Karpas-422 (cell line): ENCODE data around the gene C10orf90. TPM values are rescaled to one million over a fixed set of nuclear protein-coding genes. Genes with fewer than 3 reads are reported as not detected.

Experiments used
- DNase-seq: peaks from one replicate; pipeline ENCODE4 v3.0.0-alpha.2; 2015
- H2AFZ ChIP-seq: fragments of 200-600 bp; sonication (generic); 2 replicates; pipeline ENCODE4 v1.6.1; 2014; ENCODE audit warnings: antibody characterized with exemption, low read length, mixed read lengths
- H3K27ac ChIP-seq: fragments of 200-600 bp; sonication (generic); 2 replicates; pipeline ENCODE4 v1.5.1; 2014; ENCODE audit warnings: mild to moderate bottlenecking, low read length, moderate library complexity
- H3K27me3 ChIP-seq: fragments of 200-600 bp; sonication (generic); 2 replicates; pipeline ENCODE4 v1.6.1; 2014; ENCODE audit warnings: low read length, mixed read lengths
- H3K36me3 ChIP-seq: fragments of 200-600 bp; sonication (generic); 2 replicates; pipeline ENCODE4 v1.6.1; 2014; ENCODE audit warnings: low read length, mixed read lengths; ENCODE audit not compliant: insufficient read depth
- H3K4me1 ChIP-seq: fragments of 200-600 bp; sonication (generic); 2 replicates; pipeline ENCODE4 v1.6.1; 2014; ENCODE audit warnings: mild to moderate bottlenecking, low read length, mixed read lengths
- H3K4me2 ChIP-seq: fragments of 200-600 bp; sonication (generic); 2 replicates; pipeline ENCODE4 v1.6.1; 2014; ENCODE audit warnings: low read length, low read depth, mild to moderate bottlenecking; ENCODE audit not compliant: poor library complexity, severe bottlenecking
- H3K4me3 ChIP-seq: fragments of 200-600 bp; sonication (generic); 2 replicates; pipeline ENCODE4 v1.5.1; 2014; ENCODE audit warnings: mild to moderate bottlenecking, antibody characterized with exemption, low read length, mixed read lengths
- H3K79me2 ChIP-seq: fragments of 200-600 bp; sonication (generic); 2 replicates; pipeline ENCODE4 v1.6.1; 2014; ENCODE audit warnings: mild to moderate bottlenecking, low read length, mixed read lengths
- H3K9ac ChIP-seq: fragments of 200-600 bp; sonication (generic); 2 replicates; pipeline ENCODE4 v1.6.0; 2014; ENCODE audit warnings: low read length
- H3K9me2 ChIP-seq: fragments of 200-600 bp; sonication (generic), shearing (Covaris generic); replicated peaks from 2 replicates; pipeline ENCODE4 v1.6.0; 2014; ENCODE audit warnings: mild to moderate bottlenecking, low read length, moderate library complexity; ENCODE audit not compliant: insufficient read depth
- H3K9me3 ChIP-seq: fragments of 300-700, 200-600 bp; sonication (generic); 2 replicates; pipeline ENCODE4 v1.6.1; 2014; ENCODE audit warnings: low read length, mixed read lengths
- H4K20me1 ChIP-seq: fragments of 200-600 bp; sonication (generic); 2 replicates; pipeline ENCODE4 v1.6.1; 2014; ENCODE audit warnings: mild to moderate bottlenecking, antibody characterized with exemption, low read length, low read depth; ENCODE audit not compliant: insufficient read depth
- total RNA-seq: library from RNA; depleted of rRNA; stranded (reverse); fragments of >200 nt; shearing (Covaris generic); gene quantifications from 2 replicates; pipeline ENCODE4 v1.2.3, GENCODE V29; 2014; ENCODE audit warnings: low replicate concordance

C10orf90 gene
- total RNA-seq, 1 experiment from 2014 or later, result not detected

DNA sequence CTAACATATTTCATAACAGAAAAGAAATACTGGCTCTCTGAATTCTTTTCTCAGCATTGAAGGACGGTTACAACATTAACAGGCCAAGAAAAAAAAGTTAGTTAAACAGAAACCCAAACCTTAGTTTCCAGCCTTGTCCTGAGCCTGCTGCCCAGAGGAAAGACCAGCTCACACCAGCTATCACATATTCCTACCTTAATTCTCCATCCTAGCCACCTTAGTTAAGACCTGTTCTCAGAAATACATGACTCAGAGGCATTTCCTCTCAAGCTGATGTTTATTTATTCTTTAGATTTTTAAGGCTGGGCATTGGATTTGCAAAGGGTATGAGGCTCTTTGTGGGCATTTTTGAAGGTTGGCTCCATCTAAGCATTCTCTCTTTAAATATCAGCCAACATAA is 247.9 kb downstream of the C10orf90 start:
- Histone ChIP-seq H3K36me3 (no peaks in the 10 kb centered on the region), H3K79me2 (no peaks in the 10 kb centered on the region), H3K9me2 (no peaks in the 10 kb centered on the region), H3K27ac (no peak overlapping the region), H3K4me1 (no peaks in the 10 kb centered on the region), H2AFZ (no peak overlapping the region), H3K4me3 (no peak overlapping the region), H3K4me2 (no peak overlapping the region), H4K20me1 (no peaks in the 10 kb centered on the region), H3K9me3 (no peaks in the 10 kb centered on the region), H3K9ac (no peak overlapping the region), H3K27me3 (no peaks in the 10 kb centered on the region)
- DNase-seq, result no peak

DNA sequence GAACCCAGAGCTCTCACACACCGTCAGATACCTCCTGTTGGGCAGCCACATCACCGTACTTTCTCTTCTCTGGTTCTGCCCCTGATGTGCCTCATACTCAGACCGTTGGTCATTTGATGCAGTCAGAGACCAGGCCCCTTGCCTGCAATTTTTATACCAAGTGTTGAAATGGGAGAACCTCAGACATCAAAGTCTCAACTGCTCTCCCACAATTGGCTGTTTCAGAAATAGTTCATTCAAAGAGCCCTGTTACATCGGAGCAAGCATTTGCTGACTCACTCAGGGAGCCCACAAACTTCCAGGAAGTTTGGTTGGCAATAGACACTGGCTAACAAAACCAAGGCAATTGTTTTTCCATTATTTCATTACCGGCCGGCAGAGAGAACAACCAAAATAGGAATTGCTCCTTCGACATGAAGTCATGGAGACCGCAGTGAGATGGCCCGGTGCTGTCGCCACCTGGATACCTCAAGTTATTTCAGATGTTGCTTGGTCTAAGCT is 248.7 kb downstream of the C10orf90 start:
- H3K9me3 ChIP-seq, result no peaks in the 10 kb centered on the region
- H3K27me3 ChIP-seq, result no peaks in the 10 kb centered on the region
- no peaks in the 10 kb centered on the region for H3K36me3 ChIP-seq
- H3K79me2 ChIP-seq, result no peaks in the 10 kb centered on the region
- no peak for DNase-seq
- H2AFZ ChIP-seq, result no peak overlapping the region
- no peaks in the 10 kb centered on the region for H3K9me2 ChIP-seq
- no peak overlapping the region for H3K27ac ChIP-seq
- no peak overlapping the region for H3K4me3 ChIP-seq
- no peaks in the 10 kb centered on the region for H4K20me1 ChIP-seq
- H3K4me1 ChIP-seq, result no peaks in the 10 kb centered on the region
- no peak overlapping the region for H3K4me2 ChIP-seq
- H3K9ac ChIP-seq, result no peak overlapping the region

DNA sequence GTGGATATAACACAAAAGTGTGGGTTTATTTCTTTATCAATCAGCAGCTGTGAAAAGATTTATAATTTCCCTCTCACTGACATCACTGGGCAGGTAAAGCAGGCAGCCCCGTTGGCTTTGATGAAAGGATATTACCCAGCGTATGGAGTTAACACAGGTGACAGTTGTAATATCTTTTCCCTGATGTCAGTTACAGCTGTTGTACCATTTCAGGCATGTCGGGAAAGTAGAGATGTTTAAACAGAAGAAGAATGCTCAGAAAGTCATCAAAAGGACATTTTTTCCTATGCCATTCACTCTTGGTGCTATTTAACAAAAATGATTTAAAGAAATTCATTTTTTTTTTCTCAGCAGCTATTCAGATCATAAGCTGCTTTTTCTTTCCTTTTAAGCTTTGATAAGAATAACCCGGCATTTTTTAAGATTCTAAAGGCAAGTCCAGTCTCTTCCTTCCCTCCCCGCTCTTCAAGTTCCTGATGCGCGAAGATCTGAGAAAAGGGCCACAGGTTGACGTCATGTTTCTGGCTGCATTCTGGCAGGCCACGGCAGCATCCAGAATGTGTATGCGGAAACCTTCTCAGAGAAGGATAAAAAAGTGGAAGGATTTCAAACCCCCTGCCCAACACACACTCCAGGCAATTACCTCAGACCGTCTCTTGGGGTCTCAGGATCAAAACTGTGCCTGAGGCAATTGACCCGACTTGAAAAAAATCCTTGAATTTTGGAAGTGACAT is 249.8 kb downstream of the C10orf90 start:
- H3K9ac ChIP-seq, result no peak overlapping the region
- H3K79me2 ChIP-seq, result no peaks in the 10 kb centered on the region
- no peaks in the 10 kb centered on the region for H3K9me2 ChIP-seq
- no peaks in the 10 kb centered on the region for H3K27me3 ChIP-seq
- H3K27ac ChIP-seq, result no peak overlapping the region
- H2AFZ ChIP-seq, result no peak overlapping the region
- H3K36me3 ChIP-seq, result no peaks in the 10 kb centered on the region
- no peaks in the 10 kb centered on the region for H3K9me3 ChIP-seq
- no peak for DNase-seq
- no peak overlapping the region for H3K4me3 ChIP-seq
- no peaks in the 10 kb centered on the region for H3K4me1 ChIP-seq
- H4K20me1 ChIP-seq, result no peaks in the 10 kb centered on the region
- no peak overlapping the region for H3K4me2 ChIP-seq

GRCh38 chr10:126417220-126417825 is 253.2 kb downstream of the C10orf90 start:
- Histone ChIP-seq H3K4me2 (no peak overlapping the region), H3K27me3 (no peaks in the 10 kb centered on the region), H3K4me3 (no peak overlapping the region)

DNA sequence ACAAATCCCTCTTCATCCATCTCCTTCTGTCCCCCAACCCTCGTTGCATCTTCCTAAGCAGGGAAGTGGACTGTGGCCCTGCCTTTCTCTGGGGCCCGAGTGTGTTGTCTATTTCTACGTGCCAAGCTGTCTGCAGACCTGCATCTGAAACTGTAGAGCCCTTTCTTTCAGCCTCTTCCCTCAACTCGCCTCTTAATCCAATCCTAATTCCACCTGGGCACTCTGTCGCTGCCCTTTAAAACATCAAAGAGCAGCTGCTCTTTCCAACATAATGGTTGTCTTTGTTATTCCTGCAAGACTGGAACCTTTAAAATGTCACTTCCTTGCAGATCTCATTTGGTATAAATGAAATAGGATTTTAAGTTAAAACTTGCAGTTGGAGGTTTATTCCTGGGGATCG is 260.7 kb downstream of the C10orf90 start:
- no peaks in the 10 kb centered on the region for H3K36me3 ChIP-seq
- no peaks in the 10 kb centered on the region for H3K27me3 ChIP-seq
- H3K4me3 ChIP-seq, result no peak overlapping the region
- H3K9me3 ChIP-seq, result no peaks in the 10 kb centered on the region
- H3K4me2 ChIP-seq, result no peak overlapping the region
- H4K20me1 ChIP-seq, result no peaks in the 10 kb centered on the region
- H3K27ac ChIP-seq, result no peak overlapping the region
- H3K9ac ChIP-seq, result no peak overlapping the region
- DNase-seq, result no peak
- H2AFZ ChIP-seq, result no peak overlapping the region
- H3K9me2 ChIP-seq, result no peaks in the 10 kb centered on the region
- no peaks in the 10 kb centered on the region for H3K79me2 ChIP-seq
- no peaks in the 10 kb centered on the region for H3K4me1 ChIP-seq

More at GRCh38 chr10:126417220-126417825, 253.2 kb downstream of the C10orf90 start:
- H3K79me2 ChIP-seq, result no peaks in the 10 kb centered on the region
- no peak overlapping the region for H2AFZ ChIP-seq
- no peaks in the 10 kb centered on the region for H3K4me1 ChIP-seq
- no peak overlapping the region for H3K27ac ChIP-seq
- H3K9me3 ChIP-seq, result no peaks in the 10 kb centered on the region
- no peaks in the 10 kb centered on the region for H3K9me2 ChIP-seq
- H3K9ac ChIP-seq, result no peak overlapping the region
- no peak for DNase-seq
- H4K20me1 ChIP-seq, result no peaks in the 10 kb centered on the region
- no peaks in the 10 kb centered on the region for H3K36me3 ChIP-seq

- no peaks in the 10 kb centered on the region for H3K79me2 ChIP-seq
These were observed 261.4 kb downstream of the C10orf90 start for GRCh38 chr10:126408953-126409641.

GRCh38 chr10:126407831-126408230 is 262.7 kb downstream of the C10orf90 start:
- no peak overlapping the region for H2AFZ ChIP-seq
- no peak for DNase-seq
- H3K9me3 ChIP-seq, result no peaks in the 10 kb centered on the region
- no peak overlapping the region for H3K27ac ChIP-seq
- no peaks in the 10 kb centered on the region for H3K36me3 ChIP-seq
- no peaks in the 10 kb centered on the region for H3K79me2 ChIP-seq
- H3K4me3 ChIP-seq, result no peak overlapping the region
- H3K4me1 ChIP-seq, result no peaks in the 10 kb centered on the region
- H4K20me1 ChIP-seq, result no peaks in the 10 kb centered on the region
- H3K9ac ChIP-seq, result no peak overlapping the region
- no peaks in the 10 kb centered on the region for H3K27me3 ChIP-seq
- H3K9me2 ChIP-seq, result no peaks in the 10 kb centered on the region
- no peak overlapping the region for H3K4me2 ChIP-seq

More at GRCh38 chr10:126408953-126409641, 261.4 kb downstream of the C10orf90 start:
- no peak overlapping the region for H3K9ac ChIP-seq
- no peak overlapping the region for H3K27ac ChIP-seq
- H3K36me3 ChIP-seq, result no peaks in the 10 kb centered on the region
- H3K4me2 ChIP-seq, result no peak overlapping the region
- H3K4me1 ChIP-seq, result no peaks in the 10 kb centered on the region
- H4K20me1 ChIP-seq, result no peaks in the 10 kb centered on the region
- no peaks in the 10 kb centered on the region for H3K27me3 ChIP-seq
- H3K9me3 ChIP-seq, result no peaks in the 10 kb centered on the region
- no peak for DNase-seq
- no peak overlapping the region for H2AFZ ChIP-seq
- H3K4me3 ChIP-seq, result no peak overlapping the region
- no peaks in the 10 kb centered on the region for H3K9me2 ChIP-seq

DNA sequence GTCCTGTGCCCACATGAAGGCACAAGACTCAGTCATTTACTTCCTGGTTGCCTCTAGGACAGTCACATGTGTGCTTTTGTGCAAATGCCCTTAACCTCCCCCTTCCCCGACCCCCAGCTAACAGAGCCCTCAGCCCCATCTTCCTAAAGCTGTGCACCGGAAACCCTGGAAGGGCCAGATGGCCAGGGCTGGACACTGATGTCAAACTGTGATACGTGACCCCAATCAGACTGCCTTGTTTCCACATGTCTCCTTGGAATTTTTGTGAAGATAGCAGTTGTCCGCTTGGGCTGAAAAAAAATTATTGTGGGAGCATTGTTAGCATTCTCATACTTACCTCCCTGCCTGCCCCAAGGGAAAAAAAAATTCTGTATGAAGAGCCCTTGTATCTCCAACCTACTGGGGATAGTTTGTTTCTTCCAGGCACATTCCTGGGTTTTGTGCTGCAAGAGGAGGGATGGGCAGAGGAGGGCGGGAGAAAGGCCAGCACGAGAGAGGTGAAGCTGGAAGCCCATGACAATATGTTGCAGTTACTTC is 265.2 kb downstream of the C10orf90 start:
- no peaks in the 10 kb centered on the region for H3K27me3 ChIP-seq
- no peak overlapping the region for H3K27ac ChIP-seq
- H3K4me1 ChIP-seq, result no peaks in the 10 kb centered on the region
- H3K4me3 ChIP-seq, result no peak overlapping the region
- H2AFZ ChIP-seq, result no peak overlapping the region
- no peaks in the 10 kb centered on the region for H3K36me3 ChIP-seq
- H3K79me2 ChIP-seq, result no peaks in the 10 kb centered on the region
- H3K4me2 ChIP-seq, result no peak overlapping the region
- H3K9me2 ChIP-seq, result no peaks in the 10 kb centered on the region
- no peak overlapping the region for H3K9ac ChIP-seq
- H3K9me3 ChIP-seq, result no peaks in the 10 kb centered on the region
- no peaks in the 10 kb centered on the region for H4K20me1 ChIP-seq
- DNase-seq, result no peak
